Measurements from ENCODE around the gene ENTPD6.

Gene ENTPD6

DNA sequence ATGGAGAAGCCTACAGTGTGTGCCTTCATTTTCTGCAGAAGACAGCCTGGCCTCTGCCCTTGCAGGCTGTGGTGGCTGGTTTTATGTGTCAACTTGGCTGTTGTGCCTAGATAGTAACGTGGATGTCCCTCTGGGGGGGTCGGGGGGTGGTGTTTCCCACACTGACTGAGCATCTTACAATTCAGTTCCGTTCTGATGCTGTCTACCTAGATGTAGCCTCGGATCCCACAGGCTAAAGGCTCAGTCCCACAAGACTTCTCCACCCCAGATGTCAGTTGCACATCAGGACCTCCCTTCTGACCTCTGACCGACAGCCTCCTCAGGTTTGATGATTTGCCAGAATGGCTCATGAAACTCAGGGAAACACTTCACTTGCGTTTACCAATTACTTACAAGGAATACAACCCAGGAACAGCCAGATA is 56.7 kb downstream of the ENTPD6 start:
- no peak overlapping the region for H3K9ac ChIP-seq
- peaks cover 36% of the 10 kb centered on the region for H3K36me3 ChIP-seq
- H3K27me3 ChIP-seq: peaks cover 3% of the 10 kb centered on the region; the same call in 1 of the 2 replicates
- TF ChIP-seq Cebpa-rat (IDR thresholded peaks at IDR 0.05): no peak
- H3K9me3 ChIP-seq: no peaks in the 10 kb centered on the region
- H3K27ac ChIP-seq: no peak overlapping the region
- peaks cover 85% of the 10 kb centered on the region for H4K20me1 ChIP-seq
- H3K4me2 ChIP-seq: peak overlapping the region; percentile 49
- no peak overlapping the region for H3K4me3 ChIP-seq
- H3K4me1 ChIP-seq: peaks cover 88% of the 10 kb centered on the region

DNA sequence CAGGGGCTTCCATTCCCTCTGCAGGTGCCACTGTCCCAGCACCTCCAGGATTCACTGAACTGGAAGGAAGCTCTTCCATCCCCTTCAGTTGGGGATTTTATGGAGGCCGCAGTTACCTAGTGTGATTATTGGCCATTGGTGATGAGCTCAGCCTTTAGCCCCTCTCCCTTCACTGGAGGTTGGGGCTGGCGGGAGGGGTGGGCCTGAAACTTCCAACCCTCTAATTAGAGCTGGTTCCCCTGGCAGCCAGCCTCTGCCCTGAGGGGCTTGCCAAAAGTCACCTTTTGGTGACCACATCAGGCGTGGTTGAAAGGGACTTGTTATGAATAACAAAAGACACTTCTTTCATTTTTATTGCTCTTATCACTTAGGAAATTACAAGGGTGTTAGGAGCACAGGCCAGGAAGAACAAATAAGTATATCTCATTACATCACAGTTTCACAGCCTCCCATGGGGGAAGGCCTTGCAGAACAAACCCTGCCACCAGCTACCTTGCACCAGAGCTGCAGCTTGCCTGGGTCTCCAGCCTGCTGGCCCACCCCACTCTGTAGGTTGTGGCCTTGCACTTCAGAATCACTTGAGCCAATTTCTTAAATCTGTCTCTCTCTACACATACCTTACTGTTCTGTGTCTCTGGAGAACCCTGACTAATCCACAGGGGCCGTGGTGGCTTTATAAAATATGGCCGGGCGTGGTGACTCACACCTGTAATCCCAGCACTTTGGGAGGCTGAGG is 57.3 kb downstream of the ENTPD6 start:
- Histone ChIP-seq H3K4me1 (peaks cover 90% of the 10 kb centered on the region), H3K9me3 (no peaks in the 10 kb centered on the region), H3K36me3 (peaks cover 39% of the 10 kb centered on the region), H3K4me2 (peak overlapping the region; percentile 49), H3K27ac (no peak overlapping the region; the same call in 1 of the 2 replicates), H3K9ac (no peak overlapping the region; the same call in 1 of the 2 replicates), H3K4me3 (no peak overlapping the region), H3K27me3 (no peaks in the 10 kb centered on the region), H4K20me1 (peaks cover 91% of the 10 kb centered on the region)
- no peak for TF ChIP-seq Cebpa-rat (IDR thresholded peaks at IDR 0.05)

DNA sequence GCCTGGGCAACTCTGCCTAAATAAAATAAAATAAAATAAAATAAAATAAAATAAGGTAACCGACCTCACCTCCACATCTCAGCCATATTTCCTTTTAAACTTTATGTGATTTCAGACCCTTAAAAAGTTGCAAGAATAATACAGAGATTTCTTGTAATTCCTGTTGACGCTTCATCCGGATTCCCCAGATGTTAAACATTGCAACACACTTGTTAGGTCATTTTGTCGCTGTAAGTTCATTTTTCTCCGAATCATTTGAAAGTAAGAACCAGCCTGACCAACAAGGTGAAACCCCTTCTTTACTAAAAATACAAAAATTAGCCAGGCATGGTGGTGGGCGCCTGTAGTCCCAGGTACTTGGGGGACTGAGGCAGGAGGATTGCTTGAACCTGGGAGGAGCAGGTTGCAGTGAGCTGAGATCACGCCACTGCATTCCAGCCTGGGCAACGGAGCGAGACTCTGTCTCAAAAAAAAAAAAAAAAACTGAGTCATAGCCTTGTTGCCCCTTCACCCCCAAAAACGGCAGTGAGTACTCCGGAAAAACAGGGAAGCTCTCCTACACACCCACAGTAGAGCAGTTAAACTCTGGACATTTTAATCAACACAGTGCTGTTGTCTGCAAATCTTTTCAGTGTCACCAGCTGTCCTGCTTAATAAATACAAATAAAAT is 58.2 kb downstream of the ENTPD6 start:
- H3K27ac ChIP-seq: no peak overlapping the region
- H3K9ac ChIP-seq: no peak overlapping the region
- H3K27me3 ChIP-seq: no peaks in the 10 kb centered on the region
- H3K4me2 ChIP-seq: peak overlapping the region; percentile 27; the same call in 1 of the 2 replicates
- H3K36me3 ChIP-seq: peaks cover 48% of the 10 kb centered on the region
- peaks cover 98% of the 10 kb centered on the region for H4K20me1 ChIP-seq
- TF ChIP-seq Cebpa-rat (IDR thresholded peaks at IDR 0.05): no peak
- H3K4me1 ChIP-seq: peaks cover 90% of the 10 kb centered on the region
- H3K4me3 ChIP-seq: no peak overlapping the region
- peaks cover 7% of the 10 kb centered on the region; the same call in 1 of the 2 replicates for H3K9me3 ChIP-seq

DNA sequence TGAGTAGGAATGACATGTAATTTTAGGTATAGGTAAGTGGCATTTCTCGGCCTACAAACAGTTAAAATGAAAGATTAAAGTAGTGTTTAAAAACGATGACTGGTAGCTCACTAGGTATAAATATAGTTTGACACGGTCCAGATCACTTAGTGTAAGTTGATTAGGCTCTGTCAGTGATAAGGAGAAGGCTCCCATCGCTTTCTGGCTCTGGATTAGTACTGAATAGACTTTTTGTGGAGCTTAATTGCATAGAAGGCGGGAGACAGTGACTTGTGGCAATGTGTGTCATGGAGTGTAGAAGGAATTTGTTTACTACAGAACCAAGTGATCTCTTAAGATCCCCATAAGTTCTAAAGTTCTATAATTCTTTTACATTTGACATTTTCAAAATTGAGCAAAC is 59.1 kb downstream of the ENTPD6 start:
- no peak for TF ChIP-seq Cebpa-rat (IDR thresholded peaks at IDR 0.05)
- no peak overlapping the region for H3K9ac ChIP-seq
- peaks cover 83% of the 10 kb centered on the region for H3K4me1 ChIP-seq
- no peak overlapping the region for H3K4me2 ChIP-seq
- H3K27ac ChIP-seq: no peak overlapping the region
- no peaks in the 10 kb centered on the region for H3K27me3 ChIP-seq
- peaks cover 56% of the 10 kb centered on the region for H3K36me3 ChIP-seq
- H3K4me3 ChIP-seq: no peak overlapping the region
- peaks cover 15% of the 10 kb centered on the region for H3K9me3 ChIP-seq
- H4K20me1 ChIP-seq: peaks cover 98% of the 10 kb centered on the region

DNA sequence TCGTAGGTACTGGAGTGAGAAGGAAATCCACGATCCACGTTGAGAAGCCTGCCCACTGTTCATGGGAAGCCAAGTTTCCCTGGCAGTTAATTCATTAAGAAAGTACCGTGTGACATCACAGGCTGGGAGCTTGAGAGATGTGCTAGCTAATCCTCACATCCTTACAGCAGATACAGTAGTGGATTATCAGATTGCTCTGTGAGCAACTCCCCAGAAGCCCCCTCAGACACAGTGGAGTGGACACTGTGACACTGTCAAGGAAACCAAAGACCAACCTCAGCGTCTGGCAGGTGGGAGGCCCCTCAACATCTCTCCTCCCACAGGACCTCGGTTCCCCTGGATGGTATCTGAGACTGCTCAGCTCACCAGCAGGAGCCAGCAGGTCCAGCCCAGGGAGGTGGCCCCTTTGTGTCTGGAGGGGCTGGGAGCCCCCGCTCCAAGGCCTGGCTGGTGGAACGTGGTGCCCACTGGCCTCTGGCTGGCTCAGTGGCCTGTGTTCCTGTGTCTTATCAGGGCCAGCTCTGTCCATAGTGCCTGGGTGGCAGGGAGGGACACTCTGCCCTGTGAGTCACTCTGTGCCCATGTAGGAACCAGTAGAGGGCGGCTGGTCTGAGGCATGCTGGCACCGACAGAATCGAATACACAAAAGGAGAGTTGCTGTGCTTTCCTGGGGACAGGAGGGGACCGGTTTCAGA is 59.6 kb downstream of the ENTPD6 start:
- Histone ChIP-seq H3K4me3 (no peak overlapping the region), H3K4me1 (peaks cover 77% of the 10 kb centered on the region), H3K27me3 (no peaks in the 10 kb centered on the region), H4K20me1 (peaks cover 96% of the 10 kb centered on the region), H3K4me2 (no peak overlapping the region), H3K36me3 (peaks cover 60% of the 10 kb centered on the region), H3K27ac (no peak overlapping the region), H3K9me3 (peaks cover 20% of the 10 kb centered on the region), H3K9ac (no peak overlapping the region)
- no peak for TF ChIP-seq Cebpa-rat (IDR thresholded peaks at IDR 0.05)

DNA sequence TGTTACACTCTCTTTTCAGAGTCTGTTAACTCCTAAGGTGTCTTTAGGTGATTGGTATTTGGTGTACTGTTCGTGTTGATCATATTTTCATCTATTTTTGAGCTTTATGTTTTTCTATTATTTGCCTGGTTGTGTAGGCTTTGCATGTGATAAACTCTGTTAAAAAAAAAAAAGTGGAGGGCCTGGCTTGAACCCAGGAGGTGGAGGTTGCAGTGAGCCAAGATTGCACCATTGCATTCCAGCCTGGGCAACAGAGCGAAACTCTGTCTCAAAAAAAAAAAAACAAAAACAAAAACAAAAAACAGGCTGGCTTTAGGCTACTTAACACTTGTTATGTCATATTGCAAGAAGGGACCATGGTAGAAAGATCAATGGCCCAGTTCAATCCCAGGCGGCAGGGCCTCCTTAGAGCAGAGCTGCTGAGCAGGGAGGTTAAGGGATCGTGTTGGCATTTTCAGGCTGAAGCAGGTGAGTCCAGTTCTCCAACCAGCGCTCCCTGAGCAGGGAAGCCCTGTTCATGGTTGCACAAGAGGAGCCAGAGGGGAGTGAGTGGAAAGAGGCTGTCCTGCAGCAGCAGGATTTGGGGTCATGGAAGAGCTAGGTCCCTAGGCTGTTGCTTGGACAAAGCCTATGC is 60.8 kb downstream of the ENTPD6 start:
- peaks cover 63% of the 10 kb centered on the region for H3K36me3 ChIP-seq
- peak overlapping the region; percentile 3; the same call in 1 of the 2 replicates for H3K9ac ChIP-seq
- H3K4me1 ChIP-seq: peaks cover 65% of the 10 kb centered on the region
- H3K27ac ChIP-seq: 0 out of 2 replicates have a peak overlapping the region, but pooled peaks have one; percentile 19
- no peak for TF ChIP-seq Cebpa-rat (IDR thresholded peaks at IDR 0.05)
- H3K9me3 ChIP-seq: peaks cover 31% of the 10 kb centered on the region
- no peak overlapping the region for H3K4me3 ChIP-seq
- H4K20me1 ChIP-seq: peaks cover 85% of the 10 kb centered on the region
- peak overlapping the region; percentile 60 for H3K4me2 ChIP-seq
- no peaks in the 10 kb centered on the region for H3K27me3 ChIP-seq

DNA sequence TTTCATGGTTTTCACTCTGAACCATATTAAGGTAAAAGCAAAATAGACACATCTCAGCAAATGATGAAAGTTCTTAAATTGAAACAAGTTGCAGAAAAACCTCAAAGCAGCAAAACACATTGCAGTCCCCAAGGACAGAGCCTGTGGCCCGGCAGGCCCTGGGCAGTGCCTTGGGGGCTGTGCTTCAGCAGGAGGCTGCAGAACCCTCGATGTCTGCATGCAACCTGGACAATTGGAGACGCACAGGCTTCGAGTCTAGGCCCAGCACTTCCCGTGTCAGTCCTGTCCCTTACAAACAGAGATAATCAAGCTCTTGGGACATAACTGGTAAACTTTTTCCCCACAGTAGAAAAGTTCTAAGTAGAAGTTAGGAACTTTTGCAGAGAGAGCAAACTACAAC is 61.6 kb downstream of the ENTPD6 start:
- Histone ChIP-seq H3K36me3 (peaks cover 63% of the 10 kb centered on the region), H3K27ac (peak overlapping the region; percentile 19; the same call in 1 of the 2 replicates)
- no peak for TF ChIP-seq Cebpa-rat (IDR thresholded peaks at IDR 0.05)

DNA sequence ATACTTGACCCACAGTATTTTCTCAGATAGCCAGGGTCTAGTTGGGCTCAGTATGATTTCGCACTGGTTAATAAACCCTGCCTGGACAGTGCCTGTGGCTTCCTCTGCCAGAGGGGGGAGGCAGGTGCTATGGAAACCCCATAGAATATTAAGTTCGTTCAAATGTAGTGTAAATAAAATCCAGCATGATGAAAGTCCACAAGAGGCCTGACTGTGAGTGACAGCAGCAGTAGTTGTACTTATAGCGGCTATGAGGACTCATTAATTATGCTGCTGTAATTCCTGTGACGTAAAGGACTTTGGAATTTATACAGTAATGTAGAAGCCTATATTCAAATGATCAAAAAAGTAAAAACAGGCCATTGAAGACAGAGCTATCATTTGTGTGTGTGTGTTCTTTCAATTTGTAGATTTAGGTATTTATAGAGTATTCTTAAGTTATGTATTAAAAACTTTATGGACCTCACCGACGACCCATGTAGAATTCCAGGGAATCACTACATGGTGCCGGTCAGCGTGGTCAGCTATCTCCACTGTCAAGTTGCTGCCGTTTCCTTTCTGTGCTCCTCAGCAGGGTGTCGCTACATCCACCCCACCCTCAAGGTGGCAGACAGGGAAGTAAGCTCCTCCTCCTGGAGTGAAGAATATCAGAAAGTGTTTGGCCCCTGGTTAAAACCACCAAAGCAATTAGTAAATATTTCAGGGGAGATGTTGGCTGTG is 62.4 kb downstream of the ENTPD6 start:
- Histone ChIP-seq H3K9ac (no peak overlapping the region), H3K27me3 (no peaks in the 10 kb centered on the region), H3K9me3 (peaks cover 42% of the 10 kb centered on the region), H3K4me1 (peaks cover 49% of the 10 kb centered on the region), H3K36me3 (peaks cover 60% of the 10 kb centered on the region), H3K4me3 (no peak overlapping the region), H3K27ac (no peak overlapping the region), H4K20me1 (peaks cover 69% of the 10 kb centered on the region), H3K4me2 (no peak overlapping the region)
- no peak for TF ChIP-seq Cebpa-rat (IDR thresholded peaks at IDR 0.05)

More for the DNA sequence above, 61.6 kb downstream of the ENTPD6 start:
- H3K27me3 ChIP-seq: no peaks in the 10 kb centered on the region
- H3K4me2 ChIP-seq: peak overlapping the region; percentile 60
- peak overlapping the region; percentile 3; the same call in 1 of the 2 replicates for H3K9ac ChIP-seq
- peaks cover 39% of the 10 kb centered on the region for H3K9me3 ChIP-seq
- peaks cover 57% of the 10 kb centered on the region for H3K4me1 ChIP-seq
- H4K20me1 ChIP-seq: peaks cover 77% of the 10 kb centered on the region
- H3K4me3 ChIP-seq: no peak overlapping the region

DNA sequence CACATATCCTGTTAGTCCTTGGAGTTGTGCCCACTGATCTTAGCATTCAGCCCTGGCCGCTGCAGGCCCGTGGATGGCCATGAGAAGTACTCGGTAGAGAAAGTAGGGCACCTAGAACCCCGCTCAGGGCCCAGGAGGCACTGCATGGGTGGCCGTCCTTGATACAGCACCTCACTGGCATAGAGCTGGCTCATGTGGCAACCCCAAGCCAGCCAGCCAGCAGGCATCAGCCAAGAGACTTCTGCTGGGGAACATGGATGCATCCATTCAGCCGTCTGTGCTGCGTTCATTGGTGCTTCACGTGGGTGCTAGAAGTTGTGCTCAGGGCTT is 62.9 kb downstream of the ENTPD6 start:
- Histone ChIP-seq H3K36me3 (peaks cover 57% of the 10 kb centered on the region), H3K27ac (no peak overlapping the region), H3K27me3 (no peaks in the 10 kb centered on the region), H3K9me3 (peaks cover 42% of the 10 kb centered on the region), H3K4me2 (no peak overlapping the region), H3K9ac (no peak overlapping the region), H3K4me1 (peaks cover 44% of the 10 kb centered on the region), H3K4me3 (no peak overlapping the region), H4K20me1 (peaks cover 64% of the 10 kb centered on the region)
- no peak for TF ChIP-seq Cebpa-rat (IDR thresholded peaks at IDR 0.05)
